ENCODE results near the gene CTNS.
A peak's percentile ranks its signal among the peaks of the same experiment; 100 is the strongest.

Gene CTNS

DNA sequence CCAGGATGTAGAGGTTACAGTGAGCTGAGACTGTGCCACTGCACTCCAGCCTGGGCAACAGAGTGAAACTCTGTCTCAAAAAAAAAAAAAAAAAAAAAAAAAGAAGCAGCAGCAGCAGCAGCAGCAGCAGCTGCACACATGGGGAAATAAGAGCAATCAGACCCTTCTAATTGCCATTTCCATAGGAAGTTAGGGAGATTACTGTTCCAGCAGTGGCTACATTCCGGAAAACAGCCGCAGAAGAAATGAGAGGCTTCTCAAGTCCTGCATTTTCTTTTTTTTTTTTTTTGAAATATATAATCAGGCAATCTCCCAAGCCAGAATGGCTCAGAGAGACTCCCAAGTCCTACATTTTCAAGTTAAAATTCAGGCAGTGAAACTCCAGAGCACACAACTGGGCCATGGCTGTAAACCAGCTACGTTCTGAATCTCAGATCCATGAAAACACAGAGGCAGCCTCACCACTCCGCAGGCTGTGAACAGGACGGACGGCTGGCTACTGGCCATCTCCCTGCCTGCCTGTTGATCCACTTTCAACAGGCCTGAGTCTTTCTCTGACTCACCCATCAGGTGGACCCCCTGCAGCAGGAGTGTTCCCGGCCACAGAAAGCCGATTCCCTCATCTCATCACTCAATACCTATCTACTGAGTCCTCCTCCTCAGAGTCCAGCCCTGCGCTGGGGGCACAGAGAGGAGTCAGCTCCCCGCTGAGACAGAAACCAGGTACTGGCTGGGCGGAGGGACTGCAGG, 42.3 kb upstream of the CTNS start:
- no peak overlapping the region for H3K27ac ChIP-seq
- TF ChIP-seq ZFX (IDR thresholded peaks at IDR 0.05; ENCODE audit: borderline replicate concordance) (no peak), CTCF (IDR thresholded peaks at IDR 0.05) (no peak)

- TF ChIP-seq ZFX (IDR thresholded peaks at IDR 0.05; ENCODE audit: borderline replicate concordance) (no peak), CTCF (IDR thresholded peaks at IDR 0.05) (no peak)
- H3K27ac ChIP-seq: no peak overlapping the region
These were observed 41.6 kb upstream of the CTNS start for GRCh38 chr17:3594976-3595375.

GRCh38 chr17:3596804-3597464, 39.6 kb upstream of the CTNS start:
- TF ChIP-seq CTCF (IDR thresholded peaks at IDR 0.05): no peak
- no peak for TF ChIP-seq ZFX (IDR thresholded peaks at IDR 0.05; ENCODE audit: borderline replicate concordance)
- H3K27ac ChIP-seq: no peak overlapping the region

- no peak for TF ChIP-seq CTCF (IDR thresholded peaks at IDR 0.05)
- TF ChIP-seq ZFX (IDR thresholded peaks at IDR 0.05; ENCODE audit: borderline replicate concordance): no peak
- H3K27ac ChIP-seq: no peak overlapping the region
These were observed 38.5 kb upstream of the CTNS start for GRCh38 chr17:3598078-3598477.

DNA sequence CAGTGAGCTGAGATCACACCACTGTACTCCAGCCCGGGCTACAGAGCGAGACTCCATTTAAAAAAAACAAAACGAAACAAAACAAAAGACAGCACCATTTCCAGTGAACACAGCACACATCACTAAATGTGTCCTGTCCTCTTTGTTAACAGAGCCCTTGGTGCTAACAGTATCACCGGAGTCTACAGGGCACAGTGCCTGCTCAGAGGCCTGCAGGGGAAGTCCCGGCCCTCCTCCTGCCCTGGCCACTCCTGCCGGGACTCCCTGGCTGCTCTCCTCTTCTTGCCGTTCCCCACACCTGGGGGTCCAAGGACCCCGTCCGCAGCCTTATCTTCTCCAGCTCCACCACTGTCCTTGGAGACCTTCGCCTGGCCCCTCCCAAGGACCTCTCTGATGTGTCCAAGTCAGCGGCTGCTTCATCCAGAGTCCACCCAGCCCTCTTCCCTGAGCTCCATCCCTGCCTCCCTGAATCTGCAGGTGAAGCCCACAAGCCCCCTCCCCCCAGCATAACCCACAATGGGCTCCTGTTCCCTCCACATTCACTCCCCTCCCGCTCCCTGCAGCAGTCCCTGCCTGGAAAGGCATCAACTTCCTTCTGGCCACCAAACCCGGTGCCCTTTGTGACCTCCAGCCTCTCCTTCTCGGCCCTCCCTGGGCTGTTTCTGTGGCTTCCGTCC, 35.9 kb upstream of the CTNS start:
- TF ChIP-seq CTCF (IDR thresholded peaks at IDR 0.05) (no peak), ZFX (IDR thresholded peaks at IDR 0.05; ENCODE audit: borderline replicate concordance) (no peak)
- H3K27ac ChIP-seq: no peak overlapping the region

- no peak overlapping the region for H3K27ac ChIP-seq
- no peak for TF ChIP-seq ZFX (IDR thresholded peaks at IDR 0.05; ENCODE audit: borderline replicate concordance)
- peak; percentile 69 for TF ChIP-seq CTCF (IDR thresholded peaks at IDR 0.05)
These were observed 34.1 kb upstream of the CTNS start for GRCh38 chr17:3602499-3602898.

All from 22Rv1 (cell line).